Tibial nerve (tissue), 4 donors: ENCODE data around the gene R3HCC1L. TPM values are rescaled to one million over a fixed set of nuclear protein-coding genes. Genes with fewer than 3 reads are reported as not detected.

ENCODE experiments used
- DNase-seq, 2 donors: peaks; one replicate each; pipeline ENCODE4 v3.0.0-alpha.2; 2019; ENCODE audit warnings: low spot score in 2 of 2
- H3K27ac ChIP-seq, 4 donors: fragments of 200-600 bp; sonication (generic) in 3 of 4; one replicate each; pipeline ENCODE4 v1.5.1; 2017 to 2019; ENCODE audit warnings: mild to moderate bottlenecking in 1 of 4
- H3K27me3 ChIP-seq, 2 donors: fragments of 200-600 bp; sonication (generic) in 1 of 2; one replicate each; pipeline versions ENCODE4 v1.5.1 to v1.6.0; 2017 to 2019
- H3K36me3 ChIP-seq, 3 donors: fragments of 200-600 bp; sonication (generic); one replicate each; pipeline ENCODE4 v1.5.1; 2018 to 2019
- H3K4me1 ChIP-seq, 4 donors: fragments of 200-600 bp; sonication (generic) in 3 of 4; one replicate each; pipeline ENCODE4 v1.5.1; 2017 to 2019
- H3K4me3 ChIP-seq, 4 donors: fragments of 200-600 bp; sonication (generic) in 3 of 4; one replicate each; pipeline ENCODE4 v1.5.1; 2017 to 2019; ENCODE audit warnings: mild to moderate bottlenecking in 1 of 4, moderate library complexity in 1 of 4
- H3K9me3 ChIP-seq, 4 donors: fragments of 200-600 bp; sonication (generic) in 3 of 4; one replicate each; pipeline ENCODE4 v1.5.1; 2017 to 2019
- EP300 ChIP-seq, 2 donors: sonication (generic); formaldehyde crosslinking; IDR thresholded peaks; one replicate each; pipeline ENCODE4 v1.6.1; 2017; ENCODE audit warnings: antibody characterized with exemption in 2 of 2, mild to moderate bottlenecking in 1 of 2
- POLR2A ChIP-seq, 2 donors: fragments of 450-650 bp; IDR thresholded peaks; one replicate each; pipeline ENCODE4 v1.6.1; 2017; ENCODE audit warnings: antibody characterized with exemption in 2 of 2, mild to moderate bottlenecking in 2 of 2, moderate library complexity in 2 of 2
- WGBS, 2 donors: methylation state at CpG; one replicate each; pipeline ENCODE4 v1.1.5; 2018; 5-methylcytosine and 5-hydroxymethylcytosine counted together
- total RNA-seq, 4 donors: library from RNA; depleted of rRNA; stranded (reverse); fragments of >200 nt; gene quantifications; one replicate each; pipeline ENCODE4 v1.1.0, GENCODE V29; 2016
- TF ChIP-seq, protein P1 (sequence below), 5 experiments: fragments of 200-600 bp in 3 of 5; fragments of 450-650 bp in 2 of 5; sonication (generic) in 3 of 5; IDR thresholded peaks; one replicate each; pipeline ENCODE4 v1.5.1; 2016 to 2019; ENCODE audit warnings: antibody characterized with exemption in 5 of 5, mild to moderate bottlenecking in 3 of 5, moderate library complexity in 2 of 5

R3HCC1L gene
- total RNA-seq, 4 donors from 2014 or later: 10.8 to 15.1 (median 13.5) TPM

DNA sequence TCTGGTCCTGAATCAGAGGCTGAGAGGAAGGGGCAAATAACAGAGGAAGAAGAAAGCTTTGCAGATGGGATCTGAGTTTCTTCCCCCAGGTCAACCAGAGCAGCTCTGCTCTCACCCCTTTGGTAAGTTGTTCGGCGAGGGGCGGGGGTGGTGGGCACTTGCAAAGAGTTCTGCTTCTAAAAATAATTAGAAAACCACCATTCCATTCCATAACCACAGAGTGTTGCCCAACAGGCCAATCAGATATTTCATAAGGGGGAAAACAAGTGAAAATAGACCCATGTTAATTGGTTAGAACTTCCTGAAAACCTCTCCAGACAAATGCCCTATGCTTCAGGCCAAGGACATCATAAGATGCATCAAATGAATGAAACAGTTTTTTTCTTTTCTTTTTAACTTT, 43.6 kb upstream of the R3HCC1L start:
- 90 to 93% methylated on average over 3 of the region's 3 CpGs for WGBS, 2 donors
- TF ChIP-seq POLR2A (IDR thresholded peaks at IDR 0.05) (no peak), EP300 (IDR thresholded peaks at IDR 0.05) (no peak)
- TF ChIP-seq, protein P1, sequence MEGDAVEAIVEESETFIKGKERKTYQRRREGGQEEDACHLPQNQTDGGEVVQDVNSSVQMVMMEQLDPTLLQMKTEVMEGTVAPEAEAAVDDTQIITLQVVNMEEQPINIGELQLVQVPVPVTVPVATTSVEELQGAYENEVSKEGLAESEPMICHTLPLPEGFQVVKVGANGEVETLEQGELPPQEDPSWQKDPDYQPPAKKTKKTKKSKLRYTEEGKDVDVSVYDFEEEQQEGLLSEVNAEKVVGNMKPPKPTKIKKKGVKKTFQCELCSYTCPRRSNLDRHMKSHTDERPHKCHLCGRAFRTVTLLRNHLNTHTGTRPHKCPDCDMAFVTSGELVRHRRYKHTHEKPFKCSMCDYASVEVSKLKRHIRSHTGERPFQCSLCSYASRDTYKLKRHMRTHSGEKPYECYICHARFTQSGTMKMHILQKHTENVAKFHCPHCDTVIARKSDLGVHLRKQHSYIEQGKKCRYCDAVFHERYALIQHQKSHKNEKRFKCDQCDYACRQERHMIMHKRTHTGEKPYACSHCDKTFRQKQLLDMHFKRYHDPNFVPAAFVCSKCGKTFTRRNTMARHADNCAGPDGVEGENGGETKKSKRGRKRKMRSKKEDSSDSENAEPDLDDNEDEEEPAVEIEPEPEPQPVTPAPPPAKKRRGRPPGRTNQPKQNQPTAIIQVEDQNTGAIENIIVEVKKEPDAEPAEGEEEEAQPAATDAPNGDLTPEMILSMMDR (IDR thresholded peaks at IDR 0.05): no peak

GRCh38 chr10:98096316-98096715, 38.1 kb upstream of the R3HCC1L start:
- Histone ChIP-seq H3K4me1 (no peaks in the 10 kb centered on the region), H3K27me3 (peaks cover 0 to 4% of the 10 kb centered on the region in 2 donors), H3K27ac (no peak overlapping the region), H3K4me3 (no peak overlapping the region), H3K36me3 (no peaks in the 10 kb centered on the region), H3K9me3 (no peaks in the 10 kb centered on the region)
- WGBS, 2 donors: 61 to 64% methylated on average over 8 of the region's 8 CpGs
- no peak for DNase-seq
- TF ChIP-seq POLR2A (IDR thresholded peaks at IDR 0.05) (no peak), EP300 (IDR thresholded peaks at IDR 0.05) (no peak)
- TF ChIP-seq, protein P1 (IDR thresholded peaks at IDR 0.05): no peak

More for the DNA sequence above, 43.6 kb upstream of the R3HCC1L start:
- Histone ChIP-seq H3K9me3 (no peaks in the 10 kb centered on the region), H3K27ac (no peak overlapping the region), H3K27me3 (no peaks in the 10 kb centered on the region), H3K4me3 (no peak overlapping the region), H3K4me1 (no peaks in the 10 kb centered on the region), H3K36me3 (no peaks in the 10 kb centered on the region)
- no peak for DNase-seq

- 40 to 46% methylated on average over 10 of the region's 10 CpGs for WGBS, 2 donors
- H3K36me3 ChIP-seq: no peaks in the 10 kb centered on the region
- no peak for TF ChIP-seq POLR2A (IDR thresholded peaks at IDR 0.05)
- TF ChIP-seq, protein P1 (IDR thresholded peaks at IDR 0.05): no peak
- no peak for TF ChIP-seq EP300 (IDR thresholded peaks at IDR 0.05)
- no peak overlapping the region for H3K27ac ChIP-seq
- peaks cover 0 to 4% of the 10 kb centered on the region in 2 donors for H3K27me3 ChIP-seq
- no peaks in the 10 kb centered on the region for H3K9me3 ChIP-seq
- H3K4me1 ChIP-seq: no peaks in the 10 kb centered on the region
- H3K4me3 ChIP-seq: no peak overlapping the region
- no peak for DNase-seq
Measured at GRCh38 chr10:98096731-98097130, 37.7 kb upstream of the R3HCC1L start.

DNA sequence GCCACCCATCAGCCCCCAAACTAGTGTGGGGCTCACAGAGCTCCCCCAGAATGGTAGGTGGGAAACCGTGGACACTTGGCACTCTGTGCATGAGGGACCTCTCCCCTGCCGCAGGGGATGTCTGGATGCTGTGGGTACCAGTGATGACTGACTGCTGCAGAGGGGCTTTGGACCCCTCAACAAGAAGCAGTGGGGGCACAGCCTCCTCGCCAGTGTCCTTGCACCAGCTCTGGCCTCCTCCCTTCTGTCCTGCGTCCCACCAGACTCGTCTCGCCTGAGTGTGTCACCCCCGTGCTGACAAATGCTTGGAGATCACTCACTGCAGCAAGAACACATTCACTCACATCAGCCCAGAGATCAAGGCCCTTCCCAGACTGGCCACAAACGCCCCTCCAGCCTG, 37.3 kb upstream of the R3HCC1L start:
- Histone ChIP-seq H3K9me3 (no peaks in the 10 kb centered on the region), H3K4me1 (no peaks in the 10 kb centered on the region), H3K4me3 (no peak overlapping the region), H3K27me3 (peaks cover 0 to 4% of the 10 kb centered on the region in 2 donors), H3K36me3 (no peaks in the 10 kb centered on the region), H3K27ac (no peak overlapping the region)
- TF ChIP-seq, protein P1 (IDR thresholded peaks at IDR 0.05): no peak
- TF ChIP-seq POLR2A (IDR thresholded peaks at IDR 0.05) (no peak), EP300 (IDR thresholded peaks at IDR 0.05) (no peak)
- no peak for DNase-seq
- WGBS, 2 donors: 56 to 59% methylated on average over 8 of the region's 8 CpGs

DNA sequence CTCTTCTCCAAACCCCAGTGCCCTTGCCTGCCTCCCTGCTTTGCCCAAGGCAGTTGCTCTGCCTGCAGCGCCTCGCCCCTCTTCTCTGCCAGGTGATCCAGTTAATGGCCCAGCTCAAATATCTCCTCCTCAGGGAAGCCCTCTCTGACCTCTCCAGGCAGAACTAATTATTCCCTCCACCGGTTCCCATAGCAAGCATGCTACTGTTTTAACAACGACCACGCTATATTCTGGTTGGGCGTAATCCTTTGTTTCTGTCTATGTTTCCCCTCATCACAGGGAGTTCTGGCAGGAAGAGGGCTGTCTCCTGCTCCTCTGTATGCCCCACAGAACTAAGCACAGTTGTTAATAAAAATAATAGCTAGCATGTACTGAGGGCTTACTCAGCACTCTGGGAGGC, 36.8 kb upstream of the R3HCC1L start:
- Histone ChIP-seq H3K4me3 (no peak overlapping the region), H3K4me1 (no peaks in the 10 kb centered on the region), H3K36me3 (no peaks in the 10 kb centered on the region), H3K27me3 (peaks cover 0 to 4% of the 10 kb centered on the region in 2 donors), H3K27ac (no peak overlapping the region), H3K9me3 (no peaks in the 10 kb centered on the region)
- DNase-seq: no peak
- TF ChIP-seq EP300 (IDR thresholded peaks at IDR 0.05) (no peak), POLR2A (IDR thresholded peaks at IDR 0.05) (no peak)
- TF ChIP-seq, protein P1 (IDR thresholded peaks at IDR 0.05): no peak
- 16 to 18% methylated on average over 6 of the region's 6 CpGs for WGBS, 2 donors
